GM12892 (cell line): Measurements from ENCODE around the gene DLST.

Source experiments
- POLR2A ChIP-seq: IDR thresholded peaks from 2 replicates; pipeline ENCODE4 v1.6.1; 2011; ENCODE audit warnings: low read depth, low read length, control low read depth
- POLR2AphosphoS5 ChIP-seq: IDR thresholded peaks from 2 replicates; pipeline ENCODE4 v1.6.1; 2011; ENCODE audit warnings: low read depth, low read length, control low read depth
- TAF1 ChIP-seq: IDR thresholded peaks from 2 replicates; pipeline ENCODE4 v1.6.1; 2011; ENCODE audit warnings: low read depth, mild to moderate bottlenecking, control low read depth, low read length, borderline replicate concordance

DNA sequence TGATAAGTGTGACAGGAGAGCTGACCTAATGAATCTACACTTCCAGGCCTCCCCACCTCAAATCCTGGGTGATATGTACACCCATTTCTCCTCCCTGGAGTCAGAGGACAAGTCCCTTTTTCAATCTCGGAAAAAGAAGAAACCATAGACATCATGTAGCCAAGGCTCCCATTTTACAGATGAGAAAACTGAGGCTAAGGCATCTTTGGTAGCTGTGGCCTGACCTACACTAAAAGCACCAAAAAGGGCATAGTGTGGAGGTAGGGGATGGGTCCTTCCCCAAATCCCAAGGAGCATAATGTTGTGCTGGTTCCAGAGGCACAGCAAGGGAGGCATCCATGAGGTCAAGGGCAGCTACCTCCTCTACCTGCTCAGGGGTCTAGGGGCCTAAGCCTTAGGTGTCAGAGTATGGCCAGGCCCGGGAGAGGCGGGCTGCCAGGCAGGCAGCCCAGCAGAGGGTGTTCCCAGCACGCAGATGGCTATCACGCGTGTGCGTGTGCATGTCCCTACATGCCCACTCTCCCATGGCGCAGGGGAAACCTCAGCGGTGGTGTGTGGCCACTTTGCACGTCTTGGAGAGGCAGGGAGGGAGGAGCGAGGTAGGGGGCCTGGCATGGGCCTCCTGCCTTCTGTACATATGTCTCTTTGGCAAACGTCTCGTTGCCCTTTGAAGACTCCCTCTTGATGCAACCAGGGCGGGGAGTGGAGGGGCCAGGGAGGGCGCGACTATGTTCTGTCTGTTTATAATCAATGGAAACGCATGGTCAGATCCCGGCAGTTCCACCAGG lies 71.2 kb downstream of the DLST start:
- no peak for TF ChIP-seq POLR2A
- TF ChIP-seq TAF1: no peak
- no peak for TF ChIP-seq POLR2AphosphoS5
